Loucy (cell line): ENCODE results near the gene VCAN.

Source experiments
- H2AFZ ChIP-seq: fragments of 200-600 bp; sonication (generic); 2 replicates; pipeline ENCODE4 v1.6.0; 2016; ENCODE audit warnings: antibody characterized with exemption, mild to moderate bottlenecking, low read length, moderate library complexity
- H3F3A ChIP-seq: fragments of 200-600 bp; 2 replicates; pipeline ENCODE4 v1.6.0; 2016; ENCODE audit warnings: antibody characterized with exemption, low read depth, mild to moderate bottlenecking
- H3K27me3 ChIP-seq: fragments of 200-600 bp; sonication (generic); 2 replicates; pipeline ENCODE4 v1.6.1; 2014; ENCODE audit warnings: low read length, mild to moderate bottlenecking; ENCODE audit not compliant: insufficient read depth, poor library complexity, severe bottlenecking
- H3K36me3 ChIP-seq: fragments of 200-600 bp; sonication (generic); 2 replicates; pipeline ENCODE4 v1.6.1; 2016; ENCODE audit warnings: low read length; ENCODE audit not compliant: insufficient read depth
- H3K4me1 ChIP-seq: fragments of 200-600 bp; sonication (generic); 2 replicates; pipeline ENCODE4 v1.5.1; 2014; ENCODE audit warnings: low read length, mild to moderate bottlenecking; ENCODE audit not compliant: insufficient read depth, poor library complexity, severe bottlenecking
- H3K4me2 ChIP-seq: fragments of 200-600 bp; sonication (generic); 2 replicates; pipeline ENCODE4 v1.6.0; 2014; ENCODE audit warnings: antibody characterized with exemption, low read length, low read depth, mild to moderate bottlenecking; ENCODE audit not compliant: poor library complexity, severe bottlenecking
- H3K4me3 ChIP-seq: fragments of 200-600 bp; sonication (generic); 2 replicates; pipeline ENCODE4 v1.5.1; 2014; ENCODE audit warnings: low read length, mild to moderate bottlenecking, mixed read lengths; ENCODE audit not compliant: poor library complexity, severe bottlenecking
- H3K79me2 ChIP-seq: fragments of 200-600 bp; sonication (generic); 2 replicates; pipeline ENCODE4 v1.6.1; 2014; ENCODE audit warnings: low read length; ENCODE audit not compliant: insufficient read depth
- H3K9ac ChIP-seq: fragments of 200-600 bp; sonication (generic); 2 replicates; pipeline ENCODE4 v1.6.0; 2014; ENCODE audit warnings: mild to moderate bottlenecking, low read depth, low read length, moderate library complexity; ENCODE audit not compliant: poor library complexity, severe bottlenecking
- H3K9me2 ChIP-seq: fragments of 200-600 bp; sonication (generic); replicated peaks from 2 replicates; pipeline ENCODE4 v1.6.1; 2016; ENCODE audit warnings: low read depth, low read length, mixed read lengths
- H3K9me3 ChIP-seq: fragments of 200-600 bp; sonication (generic); 2 replicates; pipeline ENCODE4 v1.6.1; 2014; ENCODE audit warnings: mild to moderate bottlenecking, antibody characterized with exemption, low read length, low read depth; ENCODE audit not compliant: insufficient read depth
- H4K20me1 ChIP-seq: fragments of 200-600 bp; sonication (generic); 2 replicates; pipeline ENCODE4 v1.6.0; 2014; ENCODE audit warnings: antibody characterized with exemption, low read length, mild to moderate bottlenecking; ENCODE audit not compliant: insufficient read depth, poor library complexity, severe bottlenecking
- CTCF ChIP-seq: fragments of 200-600 bp; sonication (generic); conservative IDR thresholded peaks from 2 replicates; pipeline ENCODE4 v1.5.1; 2014; ENCODE audit warnings: mild to moderate bottlenecking, antibody characterized with exemption, low read length
- EZH2phosphoT487 ChIP-seq: fragments of 200-600 bp; IDR thresholded peaks from 2 replicates; pipeline ENCODE4 v1.6.1; 2018; ENCODE audit warnings: antibody characterized with exemption, mild to moderate bottlenecking, moderate library complexity, borderline replicate concordance

Gene VCAN

DNA sequence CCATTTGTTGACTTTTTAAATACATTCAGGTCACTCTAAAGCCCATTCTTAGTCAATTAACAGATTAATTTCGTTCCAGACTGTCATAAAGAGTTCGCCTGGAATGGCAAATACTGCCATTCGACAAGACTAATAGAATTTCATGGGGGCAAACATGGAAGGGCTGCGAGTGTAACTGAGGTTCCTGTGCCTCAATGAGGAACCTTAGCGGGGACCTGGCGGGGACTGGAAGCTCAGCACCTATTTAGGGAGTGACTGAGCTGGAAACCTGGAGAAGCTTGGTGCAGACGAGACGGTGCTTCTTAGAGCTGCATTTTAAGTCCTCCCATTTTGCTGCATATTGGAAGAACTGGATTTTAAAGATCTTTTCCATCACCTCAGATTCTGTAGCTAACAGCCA, 3.4 kb downstream of the VCAN start:
- Histone ChIP-seq H3K4me1 (no peaks in the 10 kb centered on the region), H3F3A (no peaks in the 10 kb centered on the region), H4K20me1 (no peaks in the 10 kb centered on the region), H3K9ac (no peak overlapping the region), H3K4me3 (no peak overlapping the region), H3K9me2 (no peaks in the 10 kb centered on the region), H3K9me3 (no peaks in the 10 kb centered on the region), H2AFZ (no peak overlapping the region), H3K79me2 (no peaks in the 10 kb centered on the region), H3K27me3 (no peaks in the 10 kb centered on the region), H3K4me2 (no peak overlapping the region), H3K36me3 (no peaks in the 10 kb centered on the region)
- TF ChIP-seq CTCF (no peak), EZH2phosphoT487 (no peak)

DNA sequence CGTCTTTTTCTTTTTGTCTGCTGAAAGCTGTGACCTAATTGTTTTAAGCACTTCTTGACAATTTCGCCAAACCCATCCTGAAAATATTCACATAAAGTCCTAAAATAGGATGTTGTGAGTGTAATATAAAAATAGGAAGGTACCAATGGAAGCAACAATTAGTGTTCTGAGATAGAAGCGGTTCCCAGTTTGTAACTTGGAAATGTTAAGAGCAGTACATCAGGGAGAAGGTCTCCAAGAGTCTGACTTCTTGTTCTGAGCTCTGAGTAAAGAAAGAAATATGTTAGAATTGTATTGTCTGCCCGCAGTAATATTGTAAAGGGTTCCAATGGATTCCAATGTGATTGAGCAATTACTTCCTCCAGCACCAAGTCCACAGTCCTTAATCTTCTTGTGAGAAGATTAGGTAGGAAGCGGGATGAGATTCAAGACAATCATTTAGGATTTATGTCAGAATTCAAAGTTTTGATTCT, 3.9 kb downstream of the VCAN start:
- Histone ChIP-seq H3K4me2 (no peak overlapping the region), H2AFZ (no peak overlapping the region), H3K36me3 (no peaks in the 10 kb centered on the region)

DNA sequence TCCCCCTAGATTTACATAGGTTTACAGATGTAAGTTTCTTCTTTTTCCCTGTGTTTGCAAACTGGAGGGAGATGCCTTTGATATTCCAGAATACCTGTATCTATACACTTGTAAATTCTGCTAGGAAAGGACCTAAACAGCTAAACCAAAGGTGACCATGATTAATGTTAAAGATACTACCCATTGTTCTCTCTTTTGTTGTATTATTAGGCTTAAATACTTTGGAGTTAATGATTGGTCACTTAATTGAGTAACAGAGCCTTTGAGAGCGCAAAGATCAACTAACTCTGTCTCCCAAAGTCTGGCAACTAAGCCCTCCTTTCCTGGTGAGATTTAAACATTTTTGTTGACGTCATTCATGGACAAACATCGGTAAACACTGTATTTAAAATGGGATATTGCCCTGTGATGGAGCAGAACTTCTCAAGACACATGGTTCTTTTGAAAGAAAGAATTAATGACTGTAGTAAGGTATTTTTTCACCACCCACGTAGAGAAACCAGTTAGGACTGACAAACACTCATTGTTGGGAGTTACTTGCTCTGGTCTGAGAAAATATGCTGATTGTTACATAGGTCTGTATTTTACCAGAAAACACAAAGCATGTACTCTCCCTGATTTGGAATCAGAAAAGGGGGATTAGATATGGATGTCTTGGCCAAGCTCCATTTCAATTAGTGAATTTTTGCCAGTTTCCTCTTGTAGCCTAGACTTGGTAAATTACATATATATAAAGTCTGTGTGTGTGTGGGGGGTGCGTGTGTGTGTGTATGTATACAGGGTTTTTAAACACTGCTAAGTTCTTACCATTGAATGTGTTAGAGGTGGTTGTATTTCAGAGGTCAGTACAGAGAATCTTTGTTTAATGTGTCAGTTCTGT, 4.6 kb downstream of the VCAN start:
- no peak for TF ChIP-seq EZH2phosphoT487
- no peak for TF ChIP-seq CTCF
- no peaks in the 10 kb centered on the region for H3K79me2 ChIP-seq
- H3K4me1 ChIP-seq, result no peaks in the 10 kb centered on the region
- no peaks in the 10 kb centered on the region for H3K36me3 ChIP-seq
- no peak overlapping the region for H3K4me2 ChIP-seq
- no peaks in the 10 kb centered on the region for H3K9me3 ChIP-seq
- H3K9ac ChIP-seq, result no peak overlapping the region
- no peaks in the 10 kb centered on the region for H3K9me2 ChIP-seq
- H2AFZ ChIP-seq, result no peak overlapping the region
- H3K4me3 ChIP-seq, result no peak overlapping the region
- no peaks in the 10 kb centered on the region for H3K27me3 ChIP-seq
- H4K20me1 ChIP-seq, result no peaks in the 10 kb centered on the region
- H3F3A ChIP-seq, result no peaks in the 10 kb centered on the region

More for the DNA sequence above, 3.9 kb downstream of the VCAN start:
- no peaks in the 10 kb centered on the region for H4K20me1 ChIP-seq
- H3K27me3 ChIP-seq, result no peaks in the 10 kb centered on the region
- no peaks in the 10 kb centered on the region for H3K9me3 ChIP-seq
- no peak for TF ChIP-seq CTCF
- no peak for TF ChIP-seq EZH2phosphoT487
- H3F3A ChIP-seq, result no peaks in the 10 kb centered on the region
- no peaks in the 10 kb centered on the region for H3K4me1 ChIP-seq
- no peaks in the 10 kb centered on the region for H3K79me2 ChIP-seq
- H3K9ac ChIP-seq, result no peak overlapping the region
- no peak overlapping the region for H3K4me3 ChIP-seq
- H3K9me2 ChIP-seq, result no peaks in the 10 kb centered on the region
